ENCODE data around the gene GAS6. TPM values are rescaled to one million over a fixed set of nuclear protein-coding genes. Genes with fewer than 3 reads are reported as not detected.
"Not testable (repeated sequence)": the region's sequence is repeated elsewhere in the genome, so short reads cannot be mapped to it uniquely, and the experiment has no call there.

Gene GAS6
- total and polyA plus RNA-seq, 9 of the 15 experiments (the other 6 are each of a cell fraction or from before 2014, with no cell fraction given) = 0.14 to 9.7 (median 4.7) TPM; not detected in 1

DNA sequence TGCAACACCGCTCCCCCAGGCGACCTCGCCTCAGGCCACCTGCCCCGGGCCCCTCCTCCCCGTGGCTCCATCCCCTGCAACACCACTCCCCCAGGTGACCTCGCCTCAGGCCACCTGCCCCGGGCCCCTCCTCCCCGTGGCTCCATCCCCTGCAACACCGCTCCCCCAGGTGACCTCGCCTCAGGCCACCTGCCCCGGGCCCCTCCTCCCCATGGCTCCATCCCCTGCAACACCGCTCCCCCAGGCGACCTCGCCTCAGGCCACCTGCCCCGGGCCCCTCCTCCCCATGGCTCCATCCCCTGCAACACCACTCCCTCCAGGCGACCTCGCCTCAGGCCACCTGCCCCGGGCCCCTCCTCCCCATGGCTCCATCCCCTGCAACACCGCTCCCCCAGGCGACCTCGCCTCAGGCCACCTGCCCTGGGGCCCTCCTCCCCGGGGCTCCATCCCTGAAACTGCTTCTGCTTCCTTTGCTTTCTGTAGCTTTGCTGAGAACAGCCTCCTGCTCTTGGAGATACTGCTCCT lies 33.4 kb downstream of the GAS6 start:
- ATAC-seq; H3K4me1 ChIP-seq (replicated peaks in 1 of 2; ENCODE audit: control insufficient read depth in 2 of 2, insufficient read depth in 2 of 2, low read length in 2 of 2); H3K4me2 ChIP-seq (ENCODE audit: insufficient read depth, low read length); H3K9ac ChIP-seq (ENCODE audit: insufficient read depth in 1 of 2, low read depth in 2 of 2, low read length in 2 of 2); H3K79me2 ChIP-seq (ENCODE audit: control insufficient read depth, insufficient read depth, low read length); CTCF ChIA-PET (ENCODE audit: low intra/inter-chr PET ratio); H3K27me3 ChIP-seq (ENCODE audit: control insufficient read depth in 2 of 2, insufficient read depth in 2 of 2, low read length in 2 of 2); in situ Hi-C loops (cut with MboI); H3K9me3 ChIP-seq (replicated peaks; ENCODE audit: control insufficient read depth, insufficient read depth, low read depth, low read length); FAIRE-seq; H4K20me1 ChIP-seq (replicated peaks; ENCODE audit: control insufficient read depth, insufficient read depth, low read length); H3K36me3 ChIP-seq (ENCODE audit: control insufficient read depth, insufficient read depth, low read length); H3K27ac ChIP-seq (ENCODE audit: extremely low read depth, low read depth, low read length); H2AFZ ChIP-seq (ENCODE audit: low read depth, low read length); DNase-seq (ENCODE audit: extremely low read depth in 1 of 4, low spot score in 3 of 4); intact Hi-C loops (cut with micrococcal nuclease); BruUV-seq (replicated peaks); H3K9me1 ChIP-seq (ENCODE audit: control insufficient read depth, insufficient read depth, low read length); H3K4me3 ChIP-seq: not testable (repeated sequence)
- no CpG with 5 or more reads among the region's 22 CpGs for WGBS (ENCODE audit: insufficient coverage, low coverage, missing lambda C conversion rate)
- POLR2A ChIA-PET = interaction anchor here (0.6 kb wide), 1 partner anchor 11 kb away, joined by 3 read pairs; no protein-coding TSS in a partner anchor

DNA sequence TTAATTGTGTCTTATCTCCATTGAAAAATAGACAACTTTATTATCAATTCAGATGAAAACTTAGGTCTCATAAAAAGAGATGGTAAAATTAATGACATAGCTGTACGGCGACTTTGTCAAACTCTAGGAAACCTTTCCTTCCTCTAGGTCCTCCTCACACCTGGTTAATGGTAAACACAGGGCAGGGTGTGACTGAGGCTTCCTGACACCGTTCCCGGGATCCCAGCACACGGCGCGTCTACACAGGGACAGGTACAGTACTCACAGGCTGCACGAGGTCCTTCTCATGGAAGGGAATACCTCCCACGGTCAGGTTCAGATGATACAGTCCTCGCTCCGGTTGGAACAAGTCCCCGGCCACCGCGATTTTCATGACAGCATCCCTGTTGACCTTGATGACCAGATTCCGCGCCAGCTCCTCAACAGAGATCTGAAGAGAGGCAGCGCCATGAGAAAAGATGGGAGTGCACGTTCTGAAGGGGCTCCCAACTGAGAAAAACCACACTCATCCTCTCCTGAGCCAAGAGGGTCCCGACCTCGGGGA lies 35.5 kb downstream of the GAS6 start:
- H3K4me2 ChIP-seq (ENCODE audit: insufficient read depth, low read length) = no peak overlapping the region
- no peak overlapping the region for H2AFZ ChIP-seq (ENCODE audit: low read depth, low read length)
- H3K9me3 ChIP-seq (replicated peaks; ENCODE audit: control insufficient read depth, insufficient read depth, low read depth, low read length) = no peaks in the 10 kb centered on the region
- ATAC-seq (no peak), FAIRE-seq (no peak), DNase-seq (ENCODE audit: extremely low read depth in 1 of 4, low spot score in 3 of 4) (no peak)
- POLR2A ChIA-PET = no interaction called here
- in situ Hi-C loops (cut with MboI) = loop anchor here (10.0 kb wide), 1 partner anchor 86 kb away; no protein-coding TSS in a partner anchor
- no TSS peak for BruUV-seq (replicated peaks)
- H3K4me3 ChIP-seq = no peak overlapping the region
- no peaks in the 10 kb centered on the region for H4K20me1 ChIP-seq (replicated peaks; ENCODE audit: control insufficient read depth, insufficient read depth, low read length)
- H3K4me1 ChIP-seq (replicated peaks in 1 of 2; ENCODE audit: control insufficient read depth in 2 of 2, insufficient read depth in 2 of 2, low read length in 2 of 2) = peaks cover 0 to 8% of the 10 kb centered on the region in 2 experiments; a peak in 1 of 5 replicates
- H3K36me3 ChIP-seq (ENCODE audit: control insufficient read depth, insufficient read depth, low read length) = no peaks in the 10 kb centered on the region
- H3K9me1 ChIP-seq (ENCODE audit: control insufficient read depth, insufficient read depth, low read length) = no peaks in the 10 kb centered on the region
- no peak overlapping the region for H3K27ac ChIP-seq (ENCODE audit: extremely low read depth, low read depth, low read length)
- H3K9ac ChIP-seq (ENCODE audit: insufficient read depth in 1 of 2, low read depth in 2 of 2, low read length in 2 of 2) = no peak overlapping the region
- H3K27me3 ChIP-seq (ENCODE audit: control insufficient read depth in 2 of 2, insufficient read depth in 2 of 2, low read length in 2 of 2) = no peaks in the 10 kb centered on the region
- intact Hi-C loops (cut with micrococcal nuclease) = no loop called here
- no peaks in the 10 kb centered on the region for H3K79me2 ChIP-seq (ENCODE audit: control insufficient read depth, insufficient read depth, low read length)
- WGBS (ENCODE audit: insufficient coverage, low coverage, missing lambda C conversion rate) = 68% methylated on average over 12 of the region's 20 CpGs
- CTCF ChIA-PET (ENCODE audit: low intra/inter-chr PET ratio) = no interaction called here
- TF ChIP-seq, protein P1, sequence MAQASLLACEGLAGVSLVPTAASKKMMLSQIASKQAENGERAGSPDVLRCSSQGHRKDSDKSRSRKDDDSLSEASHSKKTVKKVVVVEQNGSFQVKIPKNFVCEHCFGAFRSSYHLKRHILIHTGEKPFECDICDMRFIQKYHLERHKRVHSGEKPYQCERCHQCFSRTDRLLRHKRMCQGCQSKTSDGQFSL (CRISPR knock-in tag; IDR thresholded peaks at IDR 0.05) = no peak
- TF ChIP-seq, protein P1 (tag; IDR thresholded peaks at IDR 0.05) = no peak
- TF ChIP-seq, protein P2, sequence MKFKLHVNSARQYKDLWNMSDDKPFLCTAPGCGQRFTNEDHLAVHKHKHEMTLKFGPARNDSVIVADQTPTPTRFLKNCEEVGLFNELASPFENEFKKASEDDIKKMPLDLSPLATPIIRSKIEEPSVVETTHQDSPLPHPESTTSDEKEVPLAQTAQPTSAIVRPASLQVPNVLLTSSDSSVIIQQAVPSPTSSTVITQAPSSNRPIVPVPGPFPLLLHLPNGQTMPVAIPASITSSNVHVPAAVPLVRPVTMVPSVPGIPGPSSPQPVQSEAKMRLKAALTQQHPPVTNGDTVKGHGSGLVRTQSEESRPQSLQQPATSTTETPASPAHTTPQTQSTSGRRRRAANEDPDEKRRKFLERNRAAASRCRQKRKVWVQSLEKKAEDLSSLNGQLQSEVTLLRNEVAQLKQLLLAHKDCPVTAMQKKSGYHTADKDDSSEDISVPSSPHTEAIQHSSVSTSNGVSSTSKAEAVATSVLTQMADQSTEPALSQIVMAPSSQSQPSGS (CRISPR knock-in tag; IDR thresholded peaks at IDR 0.05) = no peak
- TF ChIP-seq, protein P3, sequence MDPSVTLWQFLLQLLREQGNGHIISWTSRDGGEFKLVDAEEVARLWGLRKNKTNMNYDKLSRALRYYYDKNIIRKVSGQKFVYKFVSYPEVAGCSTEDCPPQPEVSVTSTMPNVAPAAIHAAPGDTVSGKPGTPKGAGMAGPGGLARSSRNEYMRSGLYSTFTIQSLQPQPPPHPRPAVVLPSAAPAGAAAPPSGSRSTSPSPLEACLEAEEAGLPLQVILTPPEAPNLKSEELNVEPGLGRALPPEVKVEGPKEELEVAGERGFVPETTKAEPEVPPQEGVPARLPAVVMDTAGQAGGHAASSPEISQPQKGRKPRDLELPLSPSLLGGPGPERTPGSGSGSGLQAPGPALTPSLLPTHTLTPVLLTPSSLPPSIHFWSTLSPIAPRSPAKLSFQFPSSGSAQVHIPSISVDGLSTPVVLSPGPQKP (CRISPR knock-in tag; IDR thresholded peaks at IDR 0.05) = no peak
- TF ChIP-seq ILF3 (IDR thresholded peaks at IDR 0.05; ENCODE audit: borderline replicate concordance) = no peak
- TF ChIP-seq ZNF764 (CRISPR knock-in tag; IDR thresholded peaks at IDR 0.05; ENCODE audit: low read depth) = no peak
- TF ChIP-seq ID3 (CRISPR knock-in tag; IDR thresholded peaks at IDR 0.05) = no peak
- TF ChIP-seq ID3 (tag; IDR thresholded peaks at IDR 0.05) = no peak
- no peak for TF ChIP-seq BDP1 (IDR thresholded peaks at IDR 0.05; ENCODE audit: insufficient read depth, insufficient read length)
- no peak for TF ChIP-seq ZFP1 (CRISPR knock-in tag; IDR thresholded peaks at IDR 0.05)
- no peak for TF ChIP-seq SAP30 (IDR thresholded peaks at IDR 0.05; ENCODE audit: borderline replicate concordance, insufficient read depth, low read depth, low read length, poor library complexity, severe bottlenecking)

Measured in K562 (cell line).